SK-N-SH (cell line): ENCODE results near the gene RECK. TPM values are rescaled to one million over a fixed set of nuclear protein-coding genes. Genes with fewer than 3 reads are reported as not detected.

Experiments used
- CTCF ChIA-PET: fragments of 300-600, 350-600 bp; formaldehyde crosslinking; extraction: SDS; loops from one replicate; lab custom pipeline; 2021; lab: Yijun Ruan, JAX
- POLR2A ChIA-PET: fragments of 350-600 bp; sonication (Branson Sonifier 250); formaldehyde crosslinking; extraction: SDS; loops from one replicate; lab custom pipeline; 2020; ENCODE audit warnings: antibody characterized with exemption, inconsistent platforms; lab: Yijun Ruan, JAX
- DNase-seq: peaks from one replicate; pipeline ENCODE4 v3.0.0; 2012
- H2AFZ ChIP-seq: fragments of 200-600 bp; sonication (generic); 2 replicates; pipeline ENCODE4 v1.8.1; 2016; ENCODE audit warnings: antibody characterized with exemption, mild to moderate bottlenecking, low read depth
- H3F3A ChIP-seq: fragments of 200-600 bp; sonication (generic); replicated peaks from 2 replicates; pipeline ENCODE3; 2016; ENCODE audit warnings: antibody characterized with exemption, mild to moderate bottlenecking; ENCODE audit not compliant: insufficient read depth
- H3K27ac ChIP-seq, 2 experiments: fragments of 200-500 bp in 1 of 2; fragments of 200-600 bp in 1 of 2; sonication (Bioruptor generic) in 1 of 2; sonication (generic), shearing (Covaris generic) in 1 of 2; 2 replicates each; pipeline versions ENCODE4 v1.5.1 to v1.6.1; 2014 to 2016; ENCODE audit warnings: low read depth in 2 of 2, inconsistent platforms in 1 of 2, low read length in 1 of 2, mild to moderate bottlenecking in 1 of 2, mixed read lengths in 1 of 2
- H3K27me3 ChIP-seq: fragments of 200-600 bp; sonication (generic), shearing (Covaris generic); 2 replicates; pipeline ENCODE4 v1.6.1; 2016; ENCODE audit warnings: mixed run types; ENCODE audit not compliant: insufficient read depth
- H3K36me3 ChIP-seq, 2 experiments: fragments of 200-500 bp in 1 of 2; fragments of 200-600 bp in 1 of 2; sonication (Bioruptor generic) in 1 of 2; sonication (generic) in 1 of 2; replicated peaks in 1 of 2; 2 replicates each; pipeline versions ENCODE3 to v1.5.1; 2014 to 2016; ENCODE audit warnings: low read length in 1 of 2, mild to moderate bottlenecking in 1 of 2; ENCODE audit not compliant: insufficient read depth in 2 of 2, control insufficient read depth in 1 of 2
- H3K4me1 ChIP-seq, 2 experiments: fragments of 200-500 bp in 1 of 2; fragments of 200-600 bp in 1 of 2; sonication (Bioruptor generic) in 1 of 2; sonication (generic), shearing (Covaris generic) in 1 of 2; 2 replicates each; pipeline versions ENCODE4 v1.5.1 to v1.6.1; 2014 to 2016; ENCODE audit warnings: low read depth in 1 of 2, low read length in 1 of 2, mixed run types in 1 of 2; ENCODE audit not compliant: insufficient read depth in 2 of 2, control insufficient read depth in 1 of 2
- H3K4me2 ChIP-seq: fragments of 200-600 bp; sonication (generic), shearing (Covaris generic); 2 replicates; pipeline ENCODE4 v1.6.1; 2017; ENCODE audit warnings: mixed run types
- H3K4me3 ChIP-seq, 2 experiments: fragments of 200-500 bp in 1 of 2; fragments of 200-600 bp in 1 of 2; sonication (Bioruptor generic) in 1 of 2; sonication (generic), shearing (Covaris generic) in 1 of 2; 2 replicates each; pipeline versions ENCODE4 v1.5.1 to v1.8.1; 2014 to 2016; ENCODE audit warnings: low read depth in 2 of 2, inconsistent platforms in 1 of 2, low read length in 1 of 2, mild to moderate bottlenecking in 1 of 2, mixed read lengths in 1 of 2, moderate library complexity in 1 of 2
- H3K79me2 ChIP-seq: fragments of 200-600 bp; sonication (generic); 2 replicates; pipeline ENCODE4 v1.8.1; 2017; ENCODE audit warnings: mild to moderate bottlenecking; ENCODE audit not compliant: insufficient read depth
- H3K9ac ChIP-seq: fragments of 200-600 bp; sonication (generic); 2 replicates; pipeline ENCODE4 v1.6.1; 2017; ENCODE audit warnings: mixed run types
- H3K9me2 ChIP-seq: fragments of 200-600 bp; sonication (generic); 2 replicates; pipeline ENCODE4 v1.6.1; 2017; ENCODE audit warnings: mixed run types
- H3K9me3 ChIP-seq: fragments of 200-600 bp; sonication (generic); 2 replicates; pipeline ENCODE4 v1.6.1; 2017; ENCODE audit warnings: mixed run types, mild to moderate bottlenecking, moderate library complexity
- H4K20me1 ChIP-seq: fragments of 200-600 bp; sonication (generic); 2 replicates; pipeline ENCODE4 v1.6.1; 2017; ENCODE audit warnings: mild to moderate bottlenecking, mixed run types; ENCODE audit not compliant: insufficient read depth
- CHD2 ChIP-seq: fragments of 150-350 bp; IDR thresholded peaks from 2 replicates; pipeline ENCODE4 v1.6.1; 2018; ENCODE audit warnings: low read length; ENCODE audit not compliant: partially characterized antibody
- EP300 ChIP-seq, 2 experiments: IDR thresholded peaks; 2 replicates each; pipeline versions ENCODE4 v1.4.0 to v1.6.1; 2012; ENCODE audit warnings: borderline replicate concordance in 1 of 2, low read depth in 1 of 2, low read length in 1 of 2
- FOSL2 ChIP-seq: IDR thresholded peaks from 2 replicates; pipeline ENCODE4 v1.4.0; 2012; ENCODE audit warnings: low read depth, mild to moderate bottlenecking, moderate library complexity, borderline replicate concordance
- GABPA ChIP-seq: IDR thresholded peaks from 2 replicates; pipeline ENCODE4 v1.4.0; 2012; ENCODE audit warnings: low read depth, mild to moderate bottlenecking
- GATA2 ChIP-seq: sonication (generic); formaldehyde crosslinking; IDR thresholded peaks from 2 replicates; pipeline ENCODE4 v1.5.0; 2020; ENCODE audit warnings: mild to moderate bottlenecking, missing genetic modification reagents
- JUND ChIP-seq: IDR thresholded peaks from 2 replicates; pipeline ENCODE4 v1.4.0; 2012
- MEF2A ChIP-seq: IDR thresholded peaks from 2 replicates; pipeline ENCODE4 v1.4.0; 2012; ENCODE audit warnings: low read depth, borderline replicate concordance
- MXI1 ChIP-seq: IDR thresholded peaks from 2 replicates; pipeline ENCODE4 v1.6.1; 2012; ENCODE audit warnings: mild to moderate bottlenecking, low read depth, low read length, improper control_type of control experiment
- SIN3A ChIP-seq: IDR thresholded peaks from 2 replicates; pipeline ENCODE4 v1.6.1; 2012; ENCODE audit warnings: low read depth, mild to moderate bottlenecking, low read length, moderate library complexity, borderline replicate concordance
- TCF12 ChIP-seq: IDR thresholded peaks from 2 replicates; pipeline ENCODE4 v1.4.0; 2012
- YY1 ChIP-seq: IDR thresholded peaks from 2 replicates; pipeline ENCODE4 v1.4.0; 2012; ENCODE audit warnings: low read depth, mild to moderate bottlenecking
- WGBS: methylation state at CpG from one replicate; pipeline ENCODE4 v1.1.6; 2017; ENCODE audit warnings: low lambda C conversion rate; 5-methylcytosine and 5-hydroxymethylcytosine counted together
- polyA plus RNA-seq, 3 experiments: library from polyadenylated mRNA; depleted of rRNA; stranded (reverse); fragments of >200 nt; gene quantifications; 2 replicates each; pipeline ENCODE4 v1.2.3, GENCODE V29; 2012
- TF ChIP-seq, protein P1 (sequence below): fragments of 150-350 bp; IDR thresholded peaks from 2 replicates; pipeline ENCODE4 v1.6.1; 2016; ENCODE audit warnings: mild to moderate bottlenecking, low read depth, low read length

The RECK gene
- polyA plus RNA-seq, 1 of the 3 experiments (the other 2 are of a cell fraction), result 22.8 TPM

- Histone ChIP-seq H2AFZ (no peak overlapping the region), H3K9me2 (no peaks in the 10 kb centered on the region)
- CTCF ChIA-PET, result interaction anchor here (1.0 to 2.0 kb wide), 8 partner anchors 10 to 110 kb away, joined by 3 to 5 read pairs (median 4); no protein-coding TSS in a partner anchor
- TF ChIP-seq JUND (no peak), GABPA (no peak), CHD2 (no peak), YY1 (no peak), EP300 (IDR thresholded peaks at IDR 0.05; ENCODE audit: borderline replicate concordance in 1 of 2, low read depth in 1 of 2, low read length in 1 of 2) (no peak), GATA2 (CRISPR knock-in tag) (no peak), SIN3A (no peak), TCF12 (no peak), MEF2A (no peak)
- TF ChIP-seq, protein P1, sequence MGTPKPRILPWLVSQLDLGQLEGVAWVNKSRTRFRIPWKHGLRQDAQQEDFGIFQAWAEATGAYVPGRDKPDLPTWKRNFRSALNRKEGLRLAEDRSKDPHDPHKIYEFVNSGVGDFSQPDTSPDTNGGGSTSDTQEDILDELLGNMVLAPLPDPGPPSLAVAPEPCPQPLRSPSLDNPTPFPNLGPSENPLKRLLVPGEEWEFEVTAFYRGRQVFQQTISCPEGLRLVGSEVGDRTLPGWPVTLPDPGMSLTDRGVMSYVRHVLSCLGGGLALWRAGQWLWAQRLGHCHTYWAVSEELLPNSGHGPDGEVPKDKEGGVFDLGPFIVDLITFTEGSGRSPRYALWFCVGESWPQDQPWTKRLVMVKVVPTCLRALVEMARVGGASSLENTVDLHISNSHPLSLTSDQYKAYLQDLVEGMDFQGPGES, result no peak
- TF ChIP-seq, all 33 proteins: peak for 0
- POLR2A ChIA-PET, result no interaction called here
- H3F3A ChIP-seq, result peaks cover 38% of the 10 kb centered on the region
- H3K27me3 ChIP-seq, result no peaks in the 10 kb centered on the region
- H3K36me3 ChIP-seq, result peaks cover 44% of the 10 kb centered on the region in 2 experiments
- H3K79me2 ChIP-seq, result peaks cover 85% of the 10 kb centered on the region
- peaks cover 0 to 14% of the 10 kb centered on the region in 2 experiments; a peak in 1 of 4 replicates for H3K4me1 ChIP-seq
- no peak overlapping the region for H3K4me2 ChIP-seq
- no peak for DNase-seq
- WGBS, result 73% methylated on average over 3 of the region's 3 CpGs
- no peak overlapping the region for H3K27ac ChIP-seq
- H4K20me1 ChIP-seq, result peaks cover 3% of the 10 kb centered on the region; the same call in 1 of the 2 replicates
- H3K9ac ChIP-seq, result no peak overlapping the region
- H3K4me3 ChIP-seq, result no peak overlapping the region
- H3K9me3 ChIP-seq, result no peaks in the 10 kb centered on the region
Observed at GRCh38 chr9:36056896-36057295, 20.2 kb downstream of the RECK start.

GRCh38 chr9:36063804-36064447, 27.2 kb downstream of the RECK start:
- Histone ChIP-seq H3K9me2 (no peaks in the 10 kb centered on the region), H3K27ac (peak overlapping the region in 1 of 2 experiments; percentile 71; a peak in 2 of 4 replicates), H3K4me1 (peaks cover 2 to 18% of the 10 kb centered on the region in 2 experiments), H3K9ac (no peak overlapping the region; the same call in 1 of the 2 replicates), H4K20me1 (peaks cover 3% of the 10 kb centered on the region; the same call in 1 of the 2 replicates), H3K36me3 (peaks cover 68 to 80% of the 10 kb centered on the region in 2 experiments), H3K4me2 (peak overlapping the region; percentile 61), H3K9me3 (no peaks in the 10 kb centered on the region), H3K79me2 (peaks cover 42% of the 10 kb centered on the region), H3K27me3 (no peaks in the 10 kb centered on the region), H3K4me3 (no peak overlapping the region), H2AFZ (no peak overlapping the region), H3F3A (peaks cover 49% of the 10 kb centered on the region)
- WGBS, result 94% methylated on average over 2 of the region's 2 CpGs
- TF ChIP-seq MXI1 (no peak), FOSL2 (0 out of 2 replicates have a peak, but pooled peaks have one; percentile 11)
- CTCF ChIA-PET, result interaction anchor here (1.7 kb wide), 1 partner anchor 109 kb away, joined by 4 read pairs; no protein-coding TSS in a partner anchor
- no peak for DNase-seq
- POLR2A ChIA-PET, result no interaction called here
